Liver (tissue), 10 donors: ENCODE data around the gene GTF2IRD1. TPM values are rescaled to one million over a fixed set of nuclear protein-coding genes. Genes with fewer than 3 reads are reported as not detected.
"Not testable (repeated sequence)": the region's sequence is repeated elsewhere in the genome, so short reads cannot be mapped to it uniquely, and the experiment has no call there.

Experiments used
- DNase-seq: peaks from one replicate; pipeline ENCODE4 v3.0.0-alpha.2; 2017; ENCODE audit warnings: low spot score
- H3K27ac ChIP-seq, 2 donors: one replicate each; pipeline ENCODE4 v1.7.0; 2013; ENCODE audit warnings: inconsistent platforms in 2 of 2, low read length in 2 of 2, control low read depth in 1 of 2, low read depth in 1 of 2, mild to moderate bottlenecking in 1 of 2
- H3K27me3 ChIP-seq, 4 donors: one replicate each; pipeline versions ENCODE4 v1.6.1 to v1.7.0; 2013; ENCODE audit warnings: low read length in 3 of 4, inconsistent platforms in 1 of 4, mild to moderate bottlenecking in 1 of 4, moderate library complexity in 1 of 4; ENCODE audit not compliant: control insufficient read depth in 4 of 4, insufficient read depth in 4 of 4
- H3K36me3 ChIP-seq, 4 donors: one replicate each; pipeline versions ENCODE4 v1.6.1 to v1.7.0; 2013; ENCODE audit warnings: low read length in 3 of 4, mild to moderate bottlenecking in 3 of 4, low read depth in 1 of 4, moderate library complexity in 1 of 4; ENCODE audit not compliant: control insufficient read depth in 4 of 4, insufficient read depth in 3 of 4
- H3K4me1 ChIP-seq, 4 donors: one replicate each; pipeline versions ENCODE4 v1.6.1 to v1.7.0; 2013; ENCODE audit warnings: low read length in 3 of 4, mild to moderate bottlenecking in 3 of 4, moderate library complexity in 1 of 4; ENCODE audit not compliant: control insufficient read depth in 4 of 4, insufficient read depth in 4 of 4
- H3K4me3 ChIP-seq, 3 donors: one replicate each; pipeline versions ENCODE4 v1.6.1 to v1.7.0; 2013; ENCODE audit warnings: low read length in 3 of 3, control low read depth in 1 of 3, low read depth in 1 of 3, mild to moderate bottlenecking in 1 of 3
- H3K9ac ChIP-seq, 2 donors: one replicate each; pipeline ENCODE4 v1.7.0; 2013; ENCODE audit warnings: low read length in 2 of 2, mild to moderate bottlenecking in 2 of 2, moderate library complexity in 2 of 2, control low read depth in 1 of 2, low read depth in 1 of 2
- H3K9me3 ChIP-seq, 4 donors: one replicate each; pipeline versions ENCODE4 v1.6.1 to v1.7.0; 2013; ENCODE audit warnings: low read length in 3 of 4; ENCODE audit not compliant: control insufficient read depth in 4 of 4
- ATF3 ChIP-seq: IDR thresholded peaks from 2 replicates; pipeline ENCODE4 v1.6.1; 2016; ENCODE audit warnings: antibody characterized with exemption
- EGR1 ChIP-seq, 2 donors: IDR thresholded peaks; 2 replicates each; pipeline ENCODE4 v1.6.1; 2016 to 2018; ENCODE audit warnings: antibody characterized with exemption in 2 of 2, low read depth in 2 of 2
- FOXA2 ChIP-seq: IDR thresholded peaks from 2 replicates; pipeline ENCODE4 v1.6.1; 2016; ENCODE audit warnings: antibody characterized with exemption
- JUND ChIP-seq, 2 donors: IDR thresholded peaks; 2 replicates each; pipeline ENCODE4 v1.6.1; 2016; ENCODE audit warnings: antibody characterized with exemption in 2 of 2
- MAX ChIP-seq: IDR thresholded peaks from 2 replicates; pipeline ENCODE4 v1.6.1; 2016; ENCODE audit warnings: antibody characterized with exemption
- RXRA ChIP-seq, 2 donors: IDR thresholded peaks; 2 replicates each; pipeline ENCODE4 v1.6.1; 2017 to 2018; ENCODE audit warnings: antibody characterized with exemption in 2 of 2, mild to moderate bottlenecking in 1 of 2
- YY1 ChIP-seq: IDR thresholded peaks from 2 replicates; pipeline ENCODE4 v1.6.1; 2016; ENCODE audit warnings: antibody characterized with exemption, mild to moderate bottlenecking
- WGBS: extraction: QIAGEN DNeasy Blood & Tissue Kit; methylation state at CpG from one replicate; pipeline ENCODE4 v1.1.7; 2013; 5-methylcytosine and 5-hydroxymethylcytosine counted together
- polyA plus RNA-seq, 2 donors: library from polyadenylated mRNA; stranded (reverse) in 1 of 2; unstranded in 1 of 2; fragments of 200-250 nt in 1 of 2; fragments of >200 nt in 1 of 2; fragmentation: Nextera tagmentation in 1 of 2; extraction: Ambion mirVana in 1 of 2; gene quantifications; one replicate each; pipeline versions ENCODE4 v1.2.1 to v1.2.3, GENCODE V29; 2013 to 2015
- small RNA-seq: library from RNA; depleted of rRNA; stranded (forward); fragments of <200 nt; gene quantifications from one replicate; pipeline ENCODE3, GENCODE V24; 2014
- total RNA-seq, 2 donors: library from RNA; depleted of rRNA; stranded (reverse); fragments of >200 nt; gene quantifications; one replicate each; pipeline ENCODE4 v1.2.3, GENCODE V29; 2014
- TF ChIP-seq, protein P1 (sequence below): IDR thresholded peaks from 2 replicates; pipeline ENCODE4 v1.6.1; 2016; ENCODE audit warnings: antibody characterized with exemption
- donor health status: healthy.
- donor health status: healthy.
- donor health status: healthy.
- donor health status: healthy.
- donor health status: healthy.

The GTF2IRD1 gene
- total and polyA plus RNA-seq, 4 donors: 2.0 to 7.4 (median 3.3) TPM

- Histone ChIP-seq H3K4me1 (peaks cover 2 to 6% (median 5%) of the 10 kb centered on the region in 4 donors), H3K9me3 (no peaks in the 10 kb centered on the region), H3K27me3 (no peaks in the 10 kb centered on the region), H3K9ac (no peak overlapping the region), H3K4me3 (no peak overlapping the region), H3K27ac (no peak overlapping the region), H3K36me3 (no peaks in the 10 kb centered on the region)
- 98% methylated on average over 7 of the region's 7 CpGs for WGBS
- no peak for DNase-seq
- TF ChIP-seq FOXA2: no peak
- TF ChIP-seq YY1: no peak
- no peak for TF ChIP-seq ATF3
- TF ChIP-seq RXRA (IDR thresholded peaks at IDR 0.05): no peak
- TF ChIP-seq JUND (IDR thresholded peaks at IDR 0.05): no peak
- TF ChIP-seq EGR1 (IDR thresholded peaks at IDR 0.05; ENCODE audit: low read depth in 2 of 2): no peak
- TF ChIP-seq, protein P1, sequence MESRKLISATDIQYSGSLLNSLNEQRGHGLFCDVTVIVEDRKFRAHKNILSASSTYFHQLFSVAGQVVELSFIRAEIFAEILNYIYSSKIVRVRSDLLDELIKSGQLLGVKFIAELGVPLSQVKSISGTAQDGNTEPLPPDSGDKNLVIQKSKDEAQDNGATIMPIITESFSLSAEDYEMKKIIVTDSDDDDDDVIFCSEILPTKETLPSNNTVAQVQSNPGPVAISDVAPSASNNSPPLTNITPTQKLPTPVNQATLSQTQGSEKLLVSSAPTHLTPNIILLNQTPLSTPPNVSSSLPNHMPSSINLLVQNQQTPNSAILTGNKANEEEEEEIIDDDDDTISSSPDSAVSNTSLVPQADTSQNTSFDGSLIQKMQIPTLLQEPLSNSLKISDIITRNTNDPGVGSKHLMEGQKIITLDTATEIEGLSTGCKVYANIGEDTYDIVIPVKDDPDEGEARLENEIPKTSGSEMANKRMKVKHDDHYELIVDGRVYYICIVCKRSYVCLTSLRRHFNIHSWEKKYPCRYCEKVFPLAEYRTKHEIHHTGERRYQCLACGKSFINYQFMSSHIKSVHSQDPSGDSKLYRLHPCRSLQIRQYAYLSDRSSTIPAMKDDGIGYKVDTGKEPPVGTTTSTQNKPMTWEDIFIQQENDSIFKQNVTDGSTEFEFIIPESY: no peak
- TF ChIP-seq MAX: no peak
These were observed 184.0 kb downstream of the GTF2IRD1 start for GRCh38 chr7:74637745-74638144.

DNA sequence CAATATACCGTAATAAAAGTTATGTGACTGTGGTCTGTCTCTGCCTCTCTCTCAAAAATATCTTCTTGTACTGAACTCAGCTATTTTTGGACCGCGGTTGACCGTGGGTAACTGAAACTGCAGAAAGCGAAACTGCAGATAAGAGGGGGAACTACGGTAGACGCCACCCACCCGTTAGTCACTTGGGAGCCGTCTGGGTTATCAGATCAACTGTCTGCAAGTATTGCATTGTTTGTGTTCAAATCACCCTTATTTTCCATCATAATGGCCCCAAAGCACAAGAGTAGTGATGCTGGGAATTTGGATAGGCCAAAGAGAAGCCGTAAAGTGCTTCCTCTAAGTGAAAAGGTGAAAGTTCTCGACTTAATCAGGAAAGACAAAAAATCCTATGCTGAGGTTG lies 196.3 kb downstream of the GTF2IRD1 start:
- DNase-seq: peak; percentile 54
- H3K36me3 ChIP-seq, H3K9me3 ChIP-seq, H3K9ac ChIP-seq, H3K27me3 ChIP-seq: not testable (repeated sequence)
- peak in 1 of 2 donors; percentile 5 for TF ChIP-seq RXRA (IDR thresholded peaks at IDR 0.05)
- peak overlapping the region in 1 of 2 donors; percentile 25 for H3K27ac ChIP-seq
- WGBS: 10% methylated on average over 10 of the region's 11 CpGs
- peaks cover 5 to 15% (median 8%) of the 10 kb centered on the region in 4 donors for H3K4me1 ChIP-seq
- peak overlapping the region in 1 of 3 donors; percentile 32 for H3K4me3 ChIP-seq

DNA sequence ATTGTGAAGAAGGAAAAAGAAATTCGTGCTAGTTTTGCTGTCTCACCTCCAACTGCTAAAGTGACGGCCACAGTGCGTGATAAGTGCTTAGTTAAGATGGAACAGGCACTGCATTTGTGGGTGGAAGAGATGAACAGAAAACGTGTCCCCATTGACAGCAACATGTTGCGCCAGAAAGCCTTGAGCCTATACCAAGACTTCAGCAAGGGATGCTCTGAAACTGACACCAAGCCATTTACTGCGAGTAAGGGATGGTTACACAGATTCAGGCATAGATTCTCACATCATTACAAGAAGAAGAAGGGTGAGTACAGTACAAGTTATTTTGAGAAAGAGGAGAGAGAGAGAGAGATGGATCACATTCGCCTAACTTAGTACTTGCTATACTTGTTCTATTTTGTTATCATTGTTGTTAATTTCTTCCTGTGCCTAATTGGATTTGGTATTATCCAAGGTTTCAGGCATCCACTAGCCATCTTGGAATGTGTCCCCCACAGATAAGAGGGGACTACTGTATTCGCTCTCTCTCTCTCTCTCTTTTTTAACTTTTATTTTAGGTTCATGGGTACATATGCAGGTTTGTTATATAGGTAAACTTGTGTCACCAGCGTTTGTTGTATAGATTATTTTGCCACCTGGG lies 196.9 kb downstream of the GTF2IRD1 start:
- not testable (repeated sequence) for H3K9ac ChIP-seq, H3K36me3 ChIP-seq, H3K27me3 ChIP-seq, H3K9me3 ChIP-seq, H3K4me3 ChIP-seq, DNase-seq
- 71% methylated on average over 7 of the region's 9 CpGs for WGBS
- peaks cover 7 to 19% (median 11%) of the 10 kb centered on the region in 4 donors for H3K4me1 ChIP-seq
- peak overlapping the region in 1 of 2 donors; percentile 17 for H3K27ac ChIP-seq

DNA sequence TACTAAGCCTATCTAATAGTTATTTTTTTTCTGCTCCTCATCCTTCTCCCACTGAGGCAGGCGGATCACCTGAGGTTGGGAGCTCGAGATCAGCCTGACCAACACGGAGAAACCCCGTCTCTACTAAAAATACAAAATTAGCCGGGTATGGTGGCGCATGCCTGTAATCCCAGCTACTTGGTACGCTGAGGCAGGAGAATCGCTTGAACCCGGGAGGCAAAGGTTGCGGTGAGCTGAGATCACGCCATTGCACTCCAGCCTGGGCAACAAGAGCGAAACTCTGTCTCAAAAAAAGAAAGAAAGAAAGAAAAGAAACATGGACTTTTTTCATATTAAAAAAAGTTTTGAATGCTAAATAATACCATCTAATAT lies 197.4 kb downstream of the GTF2IRD1 start:
- not testable (repeated sequence) for H3K27me3 ChIP-seq, H3K9ac ChIP-seq, H3K4me3 ChIP-seq, H3K36me3 ChIP-seq, DNase-seq, H3K9me3 ChIP-seq, H3K27ac ChIP-seq
- WGBS: 87% methylated on average over 12 of the region's 12 CpGs
- peaks cover 8 to 24% (median 16%) of the 10 kb centered on the region in 4 donors for H3K4me1 ChIP-seq

Small RNA genes within 50 kb of the gene (small RNA-seq; reads per million reads assigned to genes)
- gene RNA5SP233: not detected

Other genes starting within 250 kb of the GTF2IRD1 start
- 1 to 10 TPM; 7.2 to 8.3 TPM for gene LAT2, start 243.9 kb upstream of the GTF2IRD1 start, total RNA-seq
- 1 to 10 TPM; 4.8 to 5.3 TPM for gene LAT2, start 243.9 kb upstream of the GTF2IRD1 start, polyA plus RNA-seq
- gene RFC2, start 199.5 kb upstream of the GTF2IRD1 start, total RNA-seq: 10 to 100 TPM; 12.8 to 23.8 TPM
- gene RFC2, start 199.5 kb upstream of the GTF2IRD1 start, polyA plus RNA-seq: 10 to 100 TPM; 14.1 to 15.6 TPM
- 1 to 10 TPM; 3.4 to 6.3 TPM for gene CLIP2, start 164.5 kb upstream of the GTF2IRD1 start, total RNA-seq
- 1 to 10 TPM; 1.4 to 1.5 TPM for gene CLIP2, start 164.5 kb upstream of the GTF2IRD1 start, polyA plus RNA-seq
- gene GTF2I, start 203.8 kb downstream of the GTF2IRD1 start, total RNA-seq: 10 to 100 TPM; 67.7 to 97.9 TPM
- gene GTF2I, start 203.8 kb downstream of the GTF2IRD1 start, polyA plus RNA-seq: 10 to 100 TPM; 27.4 to 64.0 TPM